Keratinocyte (primary cell): ENCODE measurements around the gene CTSS. TPM values are rescaled to one million over a fixed set of nuclear protein-coding genes. Genes with fewer than 3 reads are reported as not detected.

Source experiments
- DNase-seq: peaks from one replicate; pipeline ENCODE4 v3.0.0-alpha.2; 2011; ENCODE audit warnings: low read depth, missing footprints, low spot score
- FAIRE-seq: peaks from 2 replicates; lab custom pipeline; 2011; peaks lifted over from hg19 to GRCh38; lab: Jason Lieb, UNC
- H2AFZ ChIP-seq: 2 replicates; pipeline ENCODE4 v1.6.0; 2012; ENCODE audit warnings: low read length, control low read depth, inconsistent platforms; ENCODE audit not compliant: control insufficient read depth
- H3K27ac ChIP-seq: 2 replicates; pipeline ENCODE4 v1.5.1; 2011; ENCODE audit warnings: low read length; ENCODE audit not compliant: control insufficient read depth, insufficient read depth
- H3K27me3 ChIP-seq: 3 replicates; pipeline ENCODE4 v1.6.0; 2011; ENCODE audit warnings: low read length; ENCODE audit not compliant: control insufficient read depth, insufficient read depth; ENCODE audit errors: extremely low read depth
- H3K36me3 ChIP-seq, 2 experiments: 2 replicates in 1 of 2; 3 replicates in 1 of 2; pipeline ENCODE4 v1.5.1; 2011; ENCODE audit warnings: low read length in 2 of 2, mild to moderate bottlenecking in 1 of 2; ENCODE audit not compliant: control insufficient read depth in 2 of 2, insufficient read depth in 2 of 2; ENCODE audit errors: extremely low read depth in 1 of 2
- H3K4me1 ChIP-seq: 3 replicates; pipeline ENCODE4 v1.5.1; 2011; ENCODE audit warnings: low read length; ENCODE audit not compliant: control insufficient read depth, insufficient read depth; ENCODE audit errors: extremely low read depth
- H3K4me2 ChIP-seq: 3 replicates; pipeline ENCODE4 v1.6.0; 2011; ENCODE audit warnings: low read depth, low read length; ENCODE audit not compliant: control insufficient read depth, insufficient read depth; ENCODE audit errors: extremely low read depth
- H3K4me3 ChIP-seq, 3 experiments: fragments of 200-600 bp in 1 of 3; sonication (generic) in 1 of 3; 2 replicates in 2 of 3; 3 replicates in 1 of 3; pipeline ENCODE4 v1.5.1; 2011 to 2016; ENCODE audit warnings: low read length in 3 of 3, mild to moderate bottlenecking in 3 of 3, control low read depth in 2 of 3, inconsistent platforms in 1 of 3, low read depth in 1 of 3, mixed read lengths in 1 of 3, mixed run types in 1 of 3, moderate library complexity in 1 of 3; ENCODE audit not compliant: control insufficient read depth in 2 of 3, insufficient read depth in 2 of 3; ENCODE audit errors: extremely low read depth in 1 of 3
- H3K79me2 ChIP-seq: 2 replicates; pipeline ENCODE4 v1.6.0; 2012; ENCODE audit warnings: low read length; ENCODE audit not compliant: control insufficient read depth, insufficient read depth
- H3K9ac ChIP-seq: 3 replicates; pipeline ENCODE4 v1.6.0; 2011; ENCODE audit warnings: low read length; ENCODE audit not compliant: control insufficient read depth, insufficient read depth; ENCODE audit errors: extremely low read depth
- H3K9me1 ChIP-seq: 3 replicates; pipeline ENCODE4 v1.6.0; 2011; ENCODE audit warnings: low read length; ENCODE audit not compliant: control insufficient read depth, insufficient read depth; ENCODE audit errors: extremely low read depth
- H3K9me3 ChIP-seq: 2 replicates; pipeline ENCODE4 v1.5.1; 2012; ENCODE audit warnings: low read depth, low read length; ENCODE audit not compliant: control insufficient read depth
- H4K20me1 ChIP-seq: 3 replicates; pipeline ENCODE4 v1.6.0; 2011; ENCODE audit warnings: low read length; ENCODE audit not compliant: control insufficient read depth, insufficient read depth; ENCODE audit errors: extremely low read depth
- EZH2 ChIP-seq: IDR thresholded peaks from one replicate; pipeline ENCODE4 v1.6.1; 2012; ENCODE audit warnings: inconsistent platforms, mild to moderate bottlenecking, low read length, moderate library complexity
- dilution Hi-C: fragments of 300-500 bp; cut with MboI; formaldehyde crosslinking; loops from one replicate; pipeline ENCODE4 v1.7.0; 2020; ENCODE audit warnings: low sequenced_read_pairs; ENCODE audit not compliant: extremely low pct_ligation_motif_present
- polyA plus RNA-seq, 5 experiments: library from polyadenylated mRNA; depleted of rRNA in 3 of 5; stranded (reverse) in 3 of 5; stranded (forward) in 1 of 5; unstranded in 1 of 5; fragments of >200 nt; gene quantifications; 1 replicate in 1 of 5; 2 replicates in 3 of 5; 3 replicates in 1 of 5; pipeline versions ENCODE4 v1.2.1 to v1.2.3, GENCODE V29; 2011 to 2012; ENCODE audit warnings: missing spikeins in 2 of 5, low read depth in 1 of 5, low replicate concordance in 1 of 5
- TF ChIP-seq, protein P1 (sequence below), 3 experiments: IDR thresholded peaks in 1 of 3; conservative IDR thresholded peaks in 1 of 3; optimal IDR thresholded peaks in 1 of 3; 2 replicates in 2 of 3; 3 replicates in 1 of 3; pipeline versions ENCODE3 to v1.5.1; 2011; ENCODE audit warnings: low read length in 3 of 3, mild to moderate bottlenecking in 3 of 3, moderate library complexity in 2 of 3, control low read depth in 1 of 3, inconsistent platforms in 1 of 3; ENCODE audit not compliant: insufficient read depth in 2 of 3; ENCODE audit errors: extremely low read depth in 1 of 3

CTSS gene
- polyA plus RNA-seq, 1 donor (not counting 4 experiments of a cell fraction or from before 2014, with no cell fraction given) = 1.4 TPM

DNA sequence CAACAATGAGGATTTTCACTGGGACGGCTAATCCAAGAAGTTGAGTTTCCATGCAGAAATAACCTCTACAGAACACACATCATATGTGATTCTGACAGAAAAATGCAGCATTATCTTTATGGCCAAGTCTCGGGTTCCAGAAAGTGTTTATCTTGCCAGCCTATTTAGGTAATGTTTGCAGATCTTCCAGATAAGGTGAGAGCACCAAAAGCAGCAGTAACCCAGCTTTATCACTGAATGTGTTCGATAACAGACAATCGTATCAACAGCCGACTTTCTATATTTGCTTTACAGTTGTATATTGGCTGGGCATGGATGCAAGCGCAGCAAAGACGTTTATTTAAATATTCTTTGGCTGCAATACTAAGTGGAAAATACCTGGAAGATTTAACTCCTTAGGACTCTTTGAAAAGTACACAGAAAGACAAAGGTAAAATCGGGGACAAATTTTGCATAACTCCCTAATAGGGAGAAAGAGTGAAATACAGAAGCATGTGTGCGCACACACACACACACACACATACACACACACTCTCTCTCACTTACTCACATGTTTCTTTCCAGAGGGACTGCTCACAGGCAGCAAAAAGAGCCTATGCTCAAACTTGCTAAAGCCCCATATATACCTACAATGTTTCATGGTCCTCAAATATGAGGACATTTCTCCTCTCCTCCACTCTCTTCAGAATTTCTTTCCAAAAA is 45.5 kb upstream of the CTSS start:
- Histone ChIP-seq H3K27ac (no peak overlapping the region), H3K9ac (no peak overlapping the region), H3K4me3 (no peak overlapping the region), H4K20me1 (no peaks in the 10 kb centered on the region), H2AFZ (no peak overlapping the region), H3K79me2 (no peaks in the 10 kb centered on the region), H3K4me1 (peaks cover 29% of the 10 kb centered on the region), H3K4me2 (no peak overlapping the region), H3K9me3 (no peaks in the 10 kb centered on the region), H3K27me3 (no peaks in the 10 kb centered on the region), H3K36me3 (peaks cover 7 to 21% of the 10 kb centered on the region in 2 experiments), H3K9me1 (no peaks in the 10 kb centered on the region)
- dilution Hi-C loops = loop anchor here (25.0 kb wide), 1 partner anchor 174 kb away; the partner anchor contains the start of gene ENSA
- FAIRE-seq (no peak), DNase-seq (no peak)
- TF ChIP-seq, protein P1, sequence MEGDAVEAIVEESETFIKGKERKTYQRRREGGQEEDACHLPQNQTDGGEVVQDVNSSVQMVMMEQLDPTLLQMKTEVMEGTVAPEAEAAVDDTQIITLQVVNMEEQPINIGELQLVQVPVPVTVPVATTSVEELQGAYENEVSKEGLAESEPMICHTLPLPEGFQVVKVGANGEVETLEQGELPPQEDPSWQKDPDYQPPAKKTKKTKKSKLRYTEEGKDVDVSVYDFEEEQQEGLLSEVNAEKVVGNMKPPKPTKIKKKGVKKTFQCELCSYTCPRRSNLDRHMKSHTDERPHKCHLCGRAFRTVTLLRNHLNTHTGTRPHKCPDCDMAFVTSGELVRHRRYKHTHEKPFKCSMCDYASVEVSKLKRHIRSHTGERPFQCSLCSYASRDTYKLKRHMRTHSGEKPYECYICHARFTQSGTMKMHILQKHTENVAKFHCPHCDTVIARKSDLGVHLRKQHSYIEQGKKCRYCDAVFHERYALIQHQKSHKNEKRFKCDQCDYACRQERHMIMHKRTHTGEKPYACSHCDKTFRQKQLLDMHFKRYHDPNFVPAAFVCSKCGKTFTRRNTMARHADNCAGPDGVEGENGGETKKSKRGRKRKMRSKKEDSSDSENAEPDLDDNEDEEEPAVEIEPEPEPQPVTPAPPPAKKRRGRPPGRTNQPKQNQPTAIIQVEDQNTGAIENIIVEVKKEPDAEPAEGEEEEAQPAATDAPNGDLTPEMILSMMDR (optimal IDR thresholded peaks at IDR 0.05 in 1 of 3, IDR thresholded peaks at IDR 0.05 in 1 of 3, conservative IDR thresholded peaks at IDR 0.05 in 1 of 3; ENCODE audit: extremely low read depth in 1 of 3, insufficient read depth in 2 of 3, low read length in 3 of 3) = no peak
- no peak for TF ChIP-seq EZH2

DNA sequence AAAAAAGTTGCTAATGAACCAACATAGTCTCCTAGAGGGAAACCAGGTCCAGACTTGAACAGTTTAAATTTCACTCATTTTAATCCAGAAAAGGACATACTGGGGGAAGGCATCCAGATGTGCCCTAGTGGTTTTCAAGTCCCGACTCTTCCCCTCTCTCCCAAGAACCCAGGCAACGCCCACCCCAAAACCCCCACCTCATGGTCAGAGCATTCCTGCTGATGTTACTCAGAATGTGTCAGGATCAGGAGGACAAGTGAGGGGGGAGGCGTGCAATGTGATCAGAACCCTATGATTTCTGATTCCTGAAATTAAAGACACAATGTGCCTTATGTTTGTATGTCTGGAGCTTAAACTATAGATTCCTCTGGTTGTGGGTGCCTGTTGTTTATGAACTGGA is 44.1 kb upstream of the CTSS start:
- Histone ChIP-seq H3K9ac (peak overlapping the region; percentile 34), H3K79me2 (no peaks in the 10 kb centered on the region), H4K20me1 (no peaks in the 10 kb centered on the region), H3K4me3 (no peak overlapping the region), H3K27ac (peak overlapping the region; percentile 62), H3K4me2 (peak overlapping the region; percentile 46), H3K4me1 (peaks cover 29% of the 10 kb centered on the region), H3K9me1 (no peaks in the 10 kb centered on the region), H3K36me3 (peaks cover 7 to 24% of the 10 kb centered on the region in 2 experiments), H3K9me3 (no peaks in the 10 kb centered on the region), H2AFZ (no peak overlapping the region), H3K27me3 (no peaks in the 10 kb centered on the region)
- DNase-seq = peak; percentile 79
- peak; percentile 51 for FAIRE-seq
- TF ChIP-seq EZH2 = no peak
- TF ChIP-seq, protein P1 (optimal IDR thresholded peaks at IDR 0.05 in 1 of 3, IDR thresholded peaks at IDR 0.05 in 1 of 3, conservative IDR thresholded peaks at IDR 0.05 in 1 of 3; ENCODE audit: extremely low read depth in 1 of 3, insufficient read depth in 2 of 3, low read length in 3 of 3) = no peak
- dilution Hi-C loops = loop anchor here (25.0 kb wide), 1 partner anchor 172 kb away; the partner anchor contains the start of gene ENSA
